GM06990 (cell line): ENCODE results near the gene GPR75.

Experiments used
- DNase-seq: peaks from one replicate; pipeline ENCODE4 v3.0.0-alpha.2; 2011; ENCODE audit not compliant: insufficient read length; ENCODE audit errors: extremely low read depth
- H3K27me3 ChIP-seq: replicated peaks from 2 replicates; pipeline ENCODE4 v1.6.0; 2011; ENCODE audit warnings: low read length; ENCODE audit not compliant: control insufficient read depth, insufficient read depth
- H3K36me3 ChIP-seq: 2 replicates; pipeline ENCODE4 v1.5.1; 2011; ENCODE audit warnings: low read length; ENCODE audit not compliant: control insufficient read depth, insufficient read depth
- H3K4me3 ChIP-seq: replicated peaks from 2 replicates; pipeline ENCODE4 v1.5.1; 2011; ENCODE audit warnings: low read depth, mild to moderate bottlenecking, control low read depth, low read length
- TF ChIP-seq, protein P1 (sequence below): IDR thresholded peaks from 2 replicates; pipeline ENCODE4 v1.5.1; 2011; ENCODE audit warnings: low read length, control low read depth, mild to moderate bottlenecking, inconsistent platforms; ENCODE audit not compliant: insufficient read depth, poor library complexity, severe bottlenecking

The GPR75 gene

DNA sequence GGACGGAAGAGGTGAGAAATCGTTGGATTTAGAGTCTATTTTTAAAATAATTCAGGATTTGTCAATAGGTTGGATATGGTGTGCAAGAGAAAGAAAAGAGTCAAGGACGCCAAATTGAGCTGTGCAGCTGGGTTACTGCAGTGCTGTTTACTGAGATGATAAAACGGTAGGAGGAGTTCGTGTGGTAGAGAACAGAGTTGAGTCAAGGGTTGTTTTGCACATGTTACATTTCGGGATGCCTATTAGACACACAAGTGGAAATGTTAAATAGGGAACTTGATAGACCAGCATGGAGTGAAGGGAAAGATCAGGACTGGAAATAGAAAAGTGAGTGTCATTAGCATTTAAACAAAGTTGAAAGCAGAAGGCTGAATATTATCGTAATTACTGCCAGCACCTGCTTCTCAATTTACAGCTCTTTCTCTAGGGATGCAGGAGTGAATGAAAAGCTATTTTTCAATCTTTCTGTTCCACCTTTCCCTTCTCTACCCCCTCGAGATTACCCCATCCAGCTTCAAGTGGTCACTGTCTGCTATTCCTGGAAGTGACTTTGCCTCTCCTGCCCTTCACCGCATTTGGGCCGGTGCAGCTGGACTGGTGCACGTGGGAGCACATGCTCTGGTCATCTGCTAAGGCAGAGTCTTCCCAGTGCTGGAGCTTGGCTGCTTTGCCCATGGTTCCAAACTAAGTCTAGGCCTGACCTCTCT is 30.3 kb downstream of the GPR75 start:
- Histone ChIP-seq H3K4me3 (no peak overlapping the region), H3K27me3 (no peaks in the 10 kb centered on the region), H3K36me3 (no peaks in the 10 kb centered on the region)
- DNase-seq: no peak
- TF ChIP-seq, protein P1, sequence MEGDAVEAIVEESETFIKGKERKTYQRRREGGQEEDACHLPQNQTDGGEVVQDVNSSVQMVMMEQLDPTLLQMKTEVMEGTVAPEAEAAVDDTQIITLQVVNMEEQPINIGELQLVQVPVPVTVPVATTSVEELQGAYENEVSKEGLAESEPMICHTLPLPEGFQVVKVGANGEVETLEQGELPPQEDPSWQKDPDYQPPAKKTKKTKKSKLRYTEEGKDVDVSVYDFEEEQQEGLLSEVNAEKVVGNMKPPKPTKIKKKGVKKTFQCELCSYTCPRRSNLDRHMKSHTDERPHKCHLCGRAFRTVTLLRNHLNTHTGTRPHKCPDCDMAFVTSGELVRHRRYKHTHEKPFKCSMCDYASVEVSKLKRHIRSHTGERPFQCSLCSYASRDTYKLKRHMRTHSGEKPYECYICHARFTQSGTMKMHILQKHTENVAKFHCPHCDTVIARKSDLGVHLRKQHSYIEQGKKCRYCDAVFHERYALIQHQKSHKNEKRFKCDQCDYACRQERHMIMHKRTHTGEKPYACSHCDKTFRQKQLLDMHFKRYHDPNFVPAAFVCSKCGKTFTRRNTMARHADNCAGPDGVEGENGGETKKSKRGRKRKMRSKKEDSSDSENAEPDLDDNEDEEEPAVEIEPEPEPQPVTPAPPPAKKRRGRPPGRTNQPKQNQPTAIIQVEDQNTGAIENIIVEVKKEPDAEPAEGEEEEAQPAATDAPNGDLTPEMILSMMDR: no peak

DNA sequence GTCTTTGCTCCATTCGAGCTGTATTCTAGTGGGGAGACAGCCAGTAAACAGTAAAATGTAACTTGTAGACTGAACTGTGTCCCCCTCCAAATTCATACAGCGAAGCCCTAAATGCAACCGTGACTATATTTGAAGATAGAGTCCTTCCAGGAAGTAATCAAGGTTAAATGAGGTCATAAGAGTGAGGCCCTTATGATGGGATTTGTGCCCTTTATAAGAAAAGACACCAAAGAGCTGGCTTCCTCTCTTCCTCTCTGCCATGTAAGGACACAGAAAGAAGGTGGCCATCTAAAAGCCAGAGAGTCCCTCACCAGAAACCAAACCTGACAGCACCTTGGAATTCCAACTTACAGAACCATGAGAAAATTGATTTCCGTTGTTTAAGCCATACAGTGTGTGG is 31.4 kb downstream of the GPR75 start:
- DNase-seq: no peak
- no peak overlapping the region for H3K4me3 ChIP-seq
- TF ChIP-seq, protein P1: no peak
- no peaks in the 10 kb centered on the region for H3K27me3 ChIP-seq
- no peaks in the 10 kb centered on the region for H3K36me3 ChIP-seq

DNA sequence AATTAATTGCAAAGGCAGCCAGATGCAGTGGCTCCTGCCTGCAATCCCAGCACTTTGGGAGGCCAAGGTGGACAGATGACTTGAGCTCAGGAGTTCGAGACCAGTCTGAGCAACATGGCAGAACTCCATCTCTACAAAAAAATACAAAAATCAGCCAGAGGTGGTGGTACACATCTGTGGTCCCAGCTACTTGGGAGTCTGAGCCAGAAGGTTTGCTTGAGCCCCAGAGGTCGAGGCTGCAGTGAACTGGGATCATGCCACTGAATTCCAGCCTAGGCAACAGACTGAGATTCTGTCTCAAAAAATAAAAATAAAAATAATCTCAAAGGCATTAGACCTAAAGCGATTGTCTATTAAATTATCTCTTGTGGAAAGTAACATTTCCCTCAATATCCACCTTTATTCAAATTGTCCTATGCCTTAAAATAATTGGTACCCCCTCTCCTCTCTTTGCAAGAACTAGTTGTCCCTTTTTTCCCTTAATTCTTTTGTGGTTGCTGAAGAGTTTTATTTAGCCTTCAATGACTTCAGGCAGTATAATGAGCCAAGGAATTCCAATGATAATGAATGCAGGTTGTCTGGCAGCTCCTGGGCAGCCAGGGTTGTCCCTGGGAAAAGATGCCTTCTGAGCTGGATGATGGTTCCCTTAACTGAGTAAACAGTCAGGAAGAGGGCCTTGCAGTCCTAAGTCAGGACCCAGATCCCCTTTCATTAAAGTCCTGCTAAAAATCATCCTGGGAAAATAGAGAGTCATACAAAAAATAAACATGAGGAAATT is 32.2 kb downstream of the GPR75 start:
- DNase-seq: no peak

DNA sequence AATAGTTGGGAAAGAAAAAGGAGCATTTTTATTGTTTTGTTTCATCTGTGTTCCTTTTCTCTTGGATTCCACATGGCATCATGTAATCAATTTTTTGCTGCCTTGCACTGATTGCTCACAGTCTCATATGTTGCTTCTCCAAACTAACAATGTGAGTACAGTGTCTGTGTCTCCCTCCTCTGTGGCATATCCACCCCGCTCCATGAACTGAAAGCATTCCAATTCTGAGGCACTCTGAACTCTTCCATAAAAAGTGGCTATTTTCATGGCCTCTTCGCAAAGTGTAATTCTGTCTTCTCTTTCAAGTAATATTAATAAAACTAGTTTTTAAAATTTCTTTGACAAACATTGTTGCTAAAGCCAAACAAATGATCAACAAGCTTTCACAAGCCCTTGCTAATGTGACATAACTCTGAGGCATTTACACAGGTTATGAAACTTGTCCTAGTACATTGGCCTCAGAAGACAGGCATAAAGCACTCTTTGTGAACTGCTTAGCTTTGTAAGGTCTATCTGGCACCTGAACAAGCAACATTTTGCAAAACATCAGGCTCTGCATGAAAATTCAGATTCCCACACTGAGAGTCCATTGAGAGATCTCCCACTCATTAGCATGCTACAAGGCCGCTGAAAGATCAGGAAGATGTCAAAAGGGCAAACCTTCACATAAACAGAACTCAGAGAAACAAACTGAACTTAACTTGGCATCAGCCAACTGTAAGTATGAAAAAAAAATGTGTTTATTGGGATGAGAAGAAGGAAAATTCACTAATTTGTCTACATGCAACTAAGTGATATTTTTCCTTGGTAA is 33.0 kb downstream of the GPR75 start:
- TF ChIP-seq, protein P1: no peak
- no peaks in the 10 kb centered on the region for H3K27me3 ChIP-seq
- no peaks in the 10 kb centered on the region for H3K36me3 ChIP-seq
- DNase-seq: no peak
- no peak overlapping the region for H3K4me3 ChIP-seq

More for the DNA sequence above, 32.2 kb downstream of the GPR75 start:
- H3K36me3 ChIP-seq: no peaks in the 10 kb centered on the region
- TF ChIP-seq, protein P1: no peak
- H3K4me3 ChIP-seq: no peak overlapping the region
- no peaks in the 10 kb centered on the region for H3K27me3 ChIP-seq

DNA sequence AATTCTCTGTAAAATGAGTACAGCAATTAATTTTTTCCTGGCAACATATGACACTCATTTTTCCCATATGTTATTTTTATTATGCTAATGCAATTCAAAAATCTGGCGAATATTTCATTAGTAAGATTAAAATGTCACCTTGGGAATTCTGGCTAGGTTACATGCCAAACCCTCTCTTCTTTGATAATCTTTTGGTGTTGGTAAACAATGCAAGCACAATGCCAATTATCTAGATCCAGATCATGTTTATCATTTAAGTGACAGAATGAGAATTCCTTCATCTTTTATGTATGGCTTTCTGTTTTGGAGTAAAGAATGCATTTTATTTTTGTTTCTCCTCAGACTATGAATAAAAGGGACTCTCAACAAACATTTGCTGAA is 33.7 kb downstream of the GPR75 start:
- no peaks in the 10 kb centered on the region for H3K27me3 ChIP-seq
- no peaks in the 10 kb centered on the region for H3K36me3 ChIP-seq
- H3K4me3 ChIP-seq: no peak overlapping the region
- no peak for DNase-seq
- TF ChIP-seq, protein P1: no peak
